ENCODE measurements around the gene RIOK3. TPM values are rescaled to one million over a fixed set of nuclear protein-coding genes. Genes with fewer than 3 reads are reported as not detected.

RIOK3 gene
- polyA plus RNA-seq, 1 donor from 2014 or later: 109 TPM

GRCh38 chr18:23458830-23459529 lies 5.9 kb downstream of the RIOK3 start:
- H3K27ac ChIP-seq (ENCODE audit: low read length): no peak overlapping the region
- no peak overlapping the region for H3K4me2 ChIP-seq (ENCODE audit: low read length)
- H3K36me3 ChIP-seq (ENCODE audit: insufficient read depth, low read length): peaks cover 3% of the 10 kb centered on the region
- no peaks in the 10 kb centered on the region for H3K9me3 ChIP-seq (ENCODE audit: low read length)
- TF ChIP-seq SMC3 (conservative IDR thresholded peaks at IDR 0.05; ENCODE audit: poor library complexity): no peak
- TF ChIP-seq EZH2 (IDR thresholded peaks at IDR 0.05; ENCODE audit: borderline replicate concordance, insufficient read depth, low read length, poor library complexity, severe bottlenecking): no peak
- TF ChIP-seq REST (IDR thresholded peaks at IDR 0.05; ENCODE audit: borderline replicate concordance): no peak
- no peak for TF ChIP-seq POLR2AphosphoS5 (IDR thresholded peaks at IDR 0.05)
- no peak for TF ChIP-seq CTCF (IDR thresholded peaks at IDR 0.05; ENCODE audit: poor library complexity, severe bottlenecking)
- TF ChIP-seq RAD21 (conservative IDR thresholded peaks at IDR 0.05): no peak
- TF ChIP-seq TAF1 (IDR thresholded peaks at IDR 0.05; ENCODE audit: low read depth): no peak
- TF ChIP-seq MXI1 (conservative IDR thresholded peaks at IDR 0.05; ENCODE audit: poor library complexity, severe bottlenecking): no peak
- no peak for TF ChIP-seq EP300 (conservative IDR thresholded peaks at IDR 0.05; ENCODE audit: poor library complexity, severe bottlenecking)
- H3K9me2 ChIP-seq (ENCODE audit: insufficient read depth, low read length): no peaks in the 10 kb centered on the region
- H3K27me3 ChIP-seq (ENCODE audit: insufficient read depth, low read depth, low read length): no peaks in the 10 kb centered on the region
- no peaks in the 10 kb centered on the region for H3F3A ChIP-seq (ENCODE audit: insufficient read depth, low read length, poor library complexity, severe bottlenecking)
- H3K4me3 ChIP-seq (ENCODE audit: low read length): no peak overlapping the region
- H3K9ac ChIP-seq (ENCODE audit: low read length): no peak overlapping the region
- H3K79me2 ChIP-seq (replicated peaks; ENCODE audit: insufficient read depth, low read length): peaks cover 62% of the 10 kb centered on the region
- H4K20me1 ChIP-seq (ENCODE audit: insufficient read depth): no peaks in the 10 kb centered on the region
- H2AFZ ChIP-seq (ENCODE audit: low read depth, low read length): no peak overlapping the region

GRCh38 chr18:23459530-23459921 lies 6.4 kb downstream of the RIOK3 start:
- Histone ChIP-seq H3F3A (ENCODE audit: insufficient read depth, low read length, poor library complexity, severe bottlenecking) (no peaks in the 10 kb centered on the region), H3K27ac (ENCODE audit: low read length) (no peak overlapping the region), H3K9ac (ENCODE audit: low read length) (no peak overlapping the region), H3K4me3 (ENCODE audit: low read length) (no peak overlapping the region), H3K4me2 (ENCODE audit: low read length) (no peak overlapping the region), H3K79me2 (replicated peaks; ENCODE audit: insufficient read depth, low read length) (peaks cover 56% of the 10 kb centered on the region), H3K27me3 (ENCODE audit: insufficient read depth, low read depth, low read length) (no peaks in the 10 kb centered on the region), H3K36me3 (ENCODE audit: insufficient read depth, low read length) (peaks cover 9% of the 10 kb centered on the region), H3K9me3 (ENCODE audit: low read length) (no peaks in the 10 kb centered on the region), H4K20me1 (ENCODE audit: insufficient read depth) (no peaks in the 10 kb centered on the region), H3K9me2 (ENCODE audit: insufficient read depth, low read length) (no peaks in the 10 kb centered on the region), H2AFZ (ENCODE audit: low read depth, low read length) (no peak overlapping the region)
- no peak for TF ChIP-seq RAD21 (conservative IDR thresholded peaks at IDR 0.05)
- no peak for TF ChIP-seq CTCF (IDR thresholded peaks at IDR 0.05; ENCODE audit: poor library complexity, severe bottlenecking)
- no peak for TF ChIP-seq POLR2AphosphoS5 (IDR thresholded peaks at IDR 0.05)
